NCI-H146 treated with DMSO at 0.1 percent for 48 hours (cell line): ENCODE data around the gene IGFLR1.
"Not testable (repeated sequence)": the region's sequence is repeated elsewhere in the genome, so short reads cannot be mapped to it uniquely, and the experiment has no call there.

Experiments
- DNase-seq: peaks from one replicate; lab custom pipeline; 2025; ENCODE audit not compliant: unreplicated experiment; lab: John Stamatoyannopoulos, UW

The IGFLR1 gene

DNA sequence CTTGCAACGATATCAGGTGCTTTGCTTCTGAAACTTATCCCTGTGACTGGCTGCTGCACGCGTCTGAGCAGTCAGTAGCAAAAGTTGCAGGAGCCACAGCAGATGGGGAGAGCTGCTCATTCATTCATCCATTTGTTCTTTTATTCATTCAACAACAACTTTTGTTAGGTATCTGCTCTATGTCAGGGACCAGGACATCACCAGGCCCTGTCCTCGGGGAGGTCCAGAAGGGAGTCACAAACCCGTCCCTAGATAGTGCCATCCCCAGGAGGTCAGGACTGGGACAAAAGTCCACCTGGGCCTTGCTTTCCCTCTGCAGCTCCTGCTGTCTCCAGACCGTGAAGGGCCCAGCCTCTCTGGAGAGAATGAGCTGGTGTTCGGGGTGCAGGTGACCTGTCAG lies 35.7 kb upstream of the IGFLR1 start:
- no peak for DNase-seq

- no peak for DNase-seq
Measured at GRCh38 chr19:35777086-35777841, 35.0 kb upstream of the IGFLR1 start.

DNA sequence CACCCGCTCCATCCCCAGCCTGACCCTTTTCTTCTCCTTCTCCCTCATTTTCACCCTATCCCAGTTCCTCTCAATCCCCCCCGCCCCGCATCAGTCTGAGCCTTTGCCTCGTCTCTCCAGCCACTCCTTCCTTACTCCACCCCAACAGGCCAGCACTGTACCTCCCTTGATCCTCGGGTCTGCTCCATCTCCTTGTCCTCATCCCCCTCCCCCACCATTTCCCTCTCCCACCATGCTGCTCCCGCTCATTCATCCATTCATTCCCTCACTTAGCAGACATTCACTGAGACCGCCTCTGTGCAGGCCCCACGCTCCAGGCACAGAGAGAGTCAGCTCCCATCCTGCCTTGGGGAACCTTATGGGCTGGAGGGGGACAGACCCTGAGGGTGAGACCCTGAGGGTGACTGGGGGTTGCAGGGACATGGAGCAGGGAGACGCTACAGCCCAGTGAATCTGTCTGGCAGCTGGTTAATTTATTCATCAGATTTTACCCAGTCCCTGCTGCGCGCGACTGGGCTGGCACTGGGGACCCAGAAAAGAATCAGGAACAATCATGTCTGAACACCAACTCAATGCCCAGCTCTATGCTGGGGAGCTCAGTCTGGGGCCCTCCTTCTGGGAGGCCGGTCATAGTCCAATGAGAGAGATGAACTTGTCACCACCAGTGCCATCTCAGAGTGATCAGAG lies 34.0 kb upstream of the IGFLR1 start:
- DNase-seq, result no peak

GRCh38 chr19:35775298-35776101 lies 33.2 kb upstream of the IGFLR1 start, which contains the start of gene ARHGAP33:
Gene ARHGAP33 (plus strand): TSS chr19:35775564. CDS start chr19:35775659, 95 bp downstream.
- peak; percentile 97 for DNase-seq

GRCh38 chr19:35775046-35775297 lies 32.7 kb upstream of the IGFLR1 start:
- no peak for DNase-seq

DNA sequence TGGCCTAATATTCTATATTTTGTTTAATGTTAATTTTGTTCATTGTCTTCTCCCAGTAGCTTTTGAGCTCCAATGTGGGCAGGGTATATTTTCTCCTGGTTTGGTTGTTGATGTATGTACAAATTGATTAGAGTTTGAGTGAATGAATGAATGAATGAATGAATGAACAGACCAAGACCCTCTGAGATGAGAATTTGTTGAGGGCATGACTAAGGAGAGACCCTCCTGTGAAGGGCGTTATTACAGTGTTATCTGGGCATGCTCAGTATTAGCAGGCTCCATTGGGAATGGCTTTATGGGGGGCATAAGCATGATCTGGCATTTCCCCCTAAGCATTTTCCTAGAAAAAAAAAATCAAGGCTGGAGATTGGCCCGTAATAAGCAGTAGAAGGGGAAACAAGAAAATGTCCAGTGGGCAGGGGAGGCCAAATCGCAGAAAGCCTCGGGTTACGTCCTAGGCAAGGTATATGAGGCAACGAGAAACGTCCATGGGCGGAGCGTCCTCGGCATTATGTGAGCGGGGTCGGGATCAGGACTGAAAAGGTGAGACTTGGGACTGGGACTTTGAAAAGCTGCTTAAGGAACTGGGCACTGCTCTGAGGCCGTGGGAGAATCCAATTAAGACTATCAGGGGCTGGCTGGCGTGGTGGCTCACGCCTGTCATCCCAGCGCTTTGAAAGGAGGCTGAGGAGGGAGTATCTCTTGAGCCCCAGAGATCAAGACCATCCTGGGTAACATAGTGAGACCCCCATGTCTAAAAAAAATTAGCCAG lies 32.2 kb upstream of the IGFLR1 start:
- DNase-seq, result peak; percentile 29

- no peak for DNase-seq
Measured at GRCh38 chr19:35773020-35773806, 31.0 kb upstream of the IGFLR1 start.

- DNase-seq, result not testable (repeated sequence)
Measured at GRCh38 chr19:35772362-35772761, 30.1 kb upstream of the IGFLR1 start.

GRCh38 chr19:35768082-35768421 lies 25.8 kb upstream of the IGFLR1 start:
- DNase-seq, result no peak

GRCh38 chr19:35767288-35768081 lies 25.2 kb upstream of the IGFLR1 start:
- no peak for DNase-seq

DNA sequence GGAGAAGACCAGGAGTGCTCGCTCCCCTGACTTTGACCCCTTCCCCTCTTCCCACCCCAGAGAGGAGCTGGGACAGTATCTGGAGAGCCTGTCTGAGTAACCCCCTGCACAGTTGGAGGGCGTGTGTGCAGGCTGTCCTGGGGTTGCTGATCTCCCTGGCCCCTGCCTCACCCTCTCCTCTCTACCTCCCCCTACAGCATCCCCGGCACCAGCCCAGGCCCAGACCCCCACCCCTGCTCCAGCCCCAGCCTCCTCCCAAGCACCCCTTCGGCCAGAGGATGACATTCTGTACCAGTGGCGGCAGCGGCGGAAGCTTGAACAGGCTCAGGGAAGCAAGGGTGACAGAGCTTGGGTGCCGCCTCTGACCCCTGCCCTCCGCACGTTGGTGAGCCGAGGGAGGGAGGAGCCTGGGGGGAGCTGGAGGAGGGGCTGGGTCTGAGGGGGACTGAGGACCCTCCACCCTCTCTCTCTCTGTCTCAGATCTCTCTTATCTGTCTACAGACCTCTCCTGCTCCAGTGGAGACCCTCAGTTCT lies 24.4 kb upstream of the IGFLR1 start:
- no peak for DNase-seq

- no peak for DNase-seq
Measured at GRCh38 chr19:35764432-35765315, 22.4 kb upstream of the IGFLR1 start.

DNA sequence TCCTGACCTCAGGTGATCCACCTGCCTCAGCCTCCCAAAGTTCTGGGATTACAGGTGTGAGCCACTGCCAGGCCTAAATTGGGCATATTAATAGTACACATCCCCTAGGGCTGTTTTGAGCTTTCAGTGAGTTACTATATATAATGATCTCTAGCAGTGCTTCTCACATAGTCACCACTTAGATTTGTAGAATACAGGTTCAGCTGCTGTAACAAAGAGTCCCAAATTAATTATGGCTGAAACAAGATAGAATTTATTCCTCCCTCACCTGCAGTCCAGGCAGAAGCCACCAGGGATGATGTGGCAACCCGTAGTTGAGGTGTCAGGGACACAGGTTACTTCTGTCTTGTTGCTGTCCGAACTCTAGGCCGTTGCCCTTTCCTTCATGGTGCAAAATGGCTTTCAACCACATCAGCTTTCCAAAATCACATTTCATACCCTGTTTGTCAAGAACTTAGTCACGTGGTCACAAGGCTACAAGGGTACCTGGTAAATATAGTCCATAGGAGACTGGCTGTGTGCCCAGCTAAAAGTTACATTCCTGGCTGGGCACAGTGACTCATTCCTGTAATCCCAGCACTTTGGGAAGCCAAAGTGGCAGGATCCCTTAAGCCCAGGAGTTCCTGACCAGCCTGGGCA lies 18.6 kb upstream of the IGFLR1 start:
- DNase-seq, result no peak

- no peak for DNase-seq
Measured at GRCh38 chr19:35759697-35760096, 17.4 kb upstream of the IGFLR1 start.

- peak; percentile 99 for DNase-seq
Measured at GRCh38 chr19:35757749-35758608, 15.7 kb upstream of the IGFLR1 start, which contains the start of gene PROSER3. Gene PROSER3 (plus strand): TSS chr19:35758176. CDS start chr19:35758216, 40 bp downstream.

GRCh38 chr19:35757231-35757748 lies 15.0 kb upstream of the IGFLR1 start:
- no peak for DNase-seq
